GM18868 (cell line): ENCODE measurements around the gene MATN1.
A peak's percentile ranks its signal among the peaks of the same experiment; 100 is the strongest.
"Not testable (repeated sequence)": the region's sequence is repeated elsewhere in the genome, so short reads cannot be mapped to it uniquely, and the experiment has no call there.

Experiments used
- ATAC-seq: cut with Tn5 transposase; IDR thresholded peaks from one replicate; pipeline ENCODE4 v1.9.1; 2021; ENCODE audit warnings: mild to moderate bottlenecking, moderate library complexity; ENCODE audit not compliant: unreplicated experiment

The MATN1 gene

GRCh38 chr1:30723331-30723755 lies at the start of gene MATN1:
Gene MATN1, minus strand, starts transcription at chr1:30723585. Its CDS starts 34 bp downstream, at chr1:30723551.
- ATAC-seq: no peak

- no peak for ATAC-seq
Measured at GRCh38 chr1:30771005-30771404, 47.6 kb upstream of the MATN1 start.

DNA sequence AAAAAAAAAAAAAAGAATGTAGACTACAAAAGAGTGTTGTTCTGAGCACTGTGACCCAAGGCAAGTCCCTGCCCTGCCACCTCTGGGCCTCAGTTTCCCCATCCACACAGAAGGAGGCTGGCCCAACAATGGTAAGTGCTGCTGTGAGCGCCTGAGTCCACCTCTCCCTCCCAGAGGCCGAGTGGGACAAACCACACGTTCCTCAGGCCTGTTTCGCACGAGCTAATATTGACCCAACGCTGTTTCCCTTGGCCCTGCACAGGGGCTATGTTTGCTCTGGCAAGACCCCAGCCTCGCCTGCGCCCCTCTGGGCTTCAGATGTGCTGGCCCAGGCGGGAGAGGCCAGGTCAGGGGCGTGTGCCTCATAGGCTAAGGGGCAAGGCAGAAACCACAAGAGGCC lies 46.8 kb upstream of the MATN1 start:
- ATAC-seq: no peak

- no peak for ATAC-seq
Measured at GRCh38 chr1:30768830-30769718, 45.7 kb upstream of the MATN1 start.

DNA sequence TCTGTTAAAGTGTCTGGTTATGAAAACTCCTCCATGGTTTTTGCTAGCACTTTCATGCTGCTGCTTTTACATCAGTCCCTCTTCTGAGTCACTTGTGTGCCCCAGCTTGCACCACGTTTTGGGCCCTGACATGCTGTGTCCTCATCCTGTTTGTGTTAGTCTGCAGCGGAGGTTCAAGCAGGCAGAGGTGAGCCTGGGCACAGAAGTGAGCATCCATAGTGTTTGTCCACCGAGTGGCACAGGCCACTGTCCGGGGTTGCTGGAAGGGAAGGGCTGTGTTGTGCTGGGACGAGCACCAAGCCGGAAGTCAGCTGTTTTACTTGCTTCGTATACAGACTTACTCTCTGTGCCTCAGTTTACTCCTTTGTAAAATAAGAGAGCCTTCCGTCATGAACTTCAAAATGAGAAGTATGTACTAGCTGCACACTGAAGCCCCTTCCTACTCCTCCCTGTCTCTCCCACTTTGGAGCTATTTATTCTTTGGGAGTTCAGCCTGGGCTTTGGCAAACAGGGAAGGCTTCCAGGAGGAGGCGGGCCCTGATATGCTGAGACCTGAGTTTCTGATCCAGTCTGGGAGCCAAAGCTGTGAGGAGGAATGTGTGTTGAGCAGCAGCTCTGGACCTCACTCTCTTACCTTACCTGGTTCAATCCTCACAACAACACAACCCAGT lies 44.9 kb upstream of the MATN1 start:
- no peak for ATAC-seq

GRCh38 chr1:30766948-30767347 lies 43.6 kb upstream of the MATN1 start:
- ATAC-seq: not testable (repeated sequence)

DNA sequence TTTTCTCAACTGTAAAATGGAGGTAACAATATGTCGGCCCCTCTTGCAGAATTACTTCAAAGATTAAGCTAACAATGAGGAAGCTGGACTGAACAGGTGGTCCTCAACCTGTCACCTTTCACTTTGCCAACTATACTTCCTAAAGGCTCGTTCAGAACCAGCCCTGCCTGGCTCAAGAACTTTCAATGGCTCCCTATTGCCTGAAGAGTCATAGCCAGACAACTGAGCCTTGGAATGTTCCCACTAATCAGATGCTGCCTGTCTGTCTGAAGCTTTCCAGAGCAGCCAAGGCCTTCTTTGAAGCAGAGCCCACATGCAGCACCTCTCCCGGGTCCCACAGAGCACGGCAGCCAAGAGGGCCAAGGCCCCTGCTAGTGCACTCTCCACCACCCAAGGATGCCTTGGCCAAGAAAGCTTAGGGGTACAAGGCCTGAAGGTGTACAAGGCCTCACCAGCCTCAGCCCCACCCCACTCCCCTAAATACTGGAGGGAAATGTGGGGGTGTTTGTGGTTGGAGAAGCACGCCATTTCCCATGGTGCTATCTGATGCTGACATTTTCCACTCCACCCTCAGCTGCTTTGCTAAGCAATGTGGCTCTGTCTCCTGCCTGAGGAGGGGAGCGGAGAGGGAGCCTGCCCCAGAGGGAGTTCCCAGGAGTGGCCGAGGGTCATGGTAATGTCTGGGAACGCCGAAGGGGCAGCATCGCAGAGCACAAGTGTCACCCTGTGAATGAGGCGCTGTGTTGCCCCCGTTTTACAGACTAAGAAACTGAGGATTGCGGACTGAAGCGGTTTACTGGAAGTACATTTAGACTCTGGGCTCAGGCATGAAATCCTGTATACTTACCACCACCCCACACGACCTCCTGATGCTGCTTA lies 42.4 kb upstream of the MATN1 start:
- ATAC-seq: peak; percentile 2

- ATAC-seq: peak; percentile 67
Measured at GRCh38 chr1:30764939-30765555, 41.7 kb upstream of the MATN1 start.

- no peak for ATAC-seq
Measured at GRCh38 chr1:30764396-30764795, 41.0 kb upstream of the MATN1 start.

DNA sequence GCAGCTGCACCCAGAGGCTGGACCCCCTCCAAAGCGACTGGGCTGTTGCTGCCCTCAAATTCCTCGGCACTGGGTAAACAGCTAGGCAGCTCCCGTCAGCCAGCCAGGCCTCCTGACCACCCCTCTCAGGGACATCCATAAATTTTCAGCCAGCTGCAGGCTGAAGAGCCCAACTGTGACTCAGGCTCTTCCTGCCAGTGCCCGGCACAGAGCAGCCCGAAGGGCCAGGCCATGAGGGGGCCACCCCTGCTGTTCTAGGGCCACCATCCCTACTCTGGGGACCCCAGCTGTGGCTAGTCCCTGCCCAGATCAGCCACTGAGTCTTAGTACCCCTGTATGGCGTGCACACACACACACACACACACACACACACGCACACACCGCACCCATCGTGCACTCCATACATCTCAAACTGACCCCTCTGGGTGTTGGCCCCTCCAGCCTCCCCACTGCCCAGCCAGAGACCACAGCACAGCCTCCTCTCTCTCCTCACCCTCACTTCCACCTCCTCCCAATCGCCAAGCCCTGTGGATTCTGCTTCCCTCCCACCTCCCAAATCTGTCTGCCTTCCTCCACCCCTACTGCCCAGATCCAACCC lies 40.4 kb upstream of the MATN1 start:
- no peak for ATAC-seq

- ATAC-seq: no peak
Measured at GRCh38 chr1:30762930-30763650, 39.7 kb upstream of the MATN1 start.

DNA sequence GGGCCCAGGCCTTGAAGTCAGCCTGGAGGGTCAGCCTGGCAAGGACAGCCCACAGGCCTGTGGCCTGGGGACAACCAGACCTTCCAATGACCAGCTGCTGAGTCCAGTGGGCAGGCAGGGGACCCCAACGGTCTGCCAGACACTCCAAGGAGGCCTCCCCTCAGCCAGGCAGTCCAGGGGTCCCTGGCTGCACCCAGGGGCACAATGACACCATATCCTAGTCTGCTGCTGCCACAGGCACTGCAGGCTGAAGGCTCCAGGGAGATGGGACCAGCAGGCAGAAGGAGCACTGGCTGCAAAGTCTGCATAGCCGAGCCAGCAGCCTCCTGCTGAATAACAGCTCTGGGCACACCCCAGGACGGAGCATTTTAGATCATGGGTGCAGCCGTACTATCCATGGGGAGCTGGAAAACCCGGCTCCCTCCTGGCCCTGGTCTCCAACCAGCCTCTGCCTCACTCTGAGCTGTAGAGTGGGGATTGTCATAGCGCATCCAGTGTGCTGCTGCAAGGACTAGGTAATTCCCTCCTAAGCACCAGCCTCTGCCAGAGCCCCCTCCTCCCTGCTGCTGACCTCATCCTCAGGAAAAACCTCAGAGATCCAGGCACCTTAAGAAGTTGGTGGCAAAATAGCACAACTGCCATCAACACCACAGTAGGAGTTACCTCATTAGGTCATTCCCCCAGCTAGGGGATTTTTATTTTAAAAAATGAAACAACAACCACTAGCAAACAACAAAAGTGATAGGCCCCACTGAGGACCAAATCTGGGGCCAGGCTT lies 39.0 kb upstream of the MATN1 start:
- no peak for ATAC-seq

GRCh38 chr1:30761381-30762151 lies 38.2 kb upstream of the MATN1 start:
- no peak for ATAC-seq

DNA sequence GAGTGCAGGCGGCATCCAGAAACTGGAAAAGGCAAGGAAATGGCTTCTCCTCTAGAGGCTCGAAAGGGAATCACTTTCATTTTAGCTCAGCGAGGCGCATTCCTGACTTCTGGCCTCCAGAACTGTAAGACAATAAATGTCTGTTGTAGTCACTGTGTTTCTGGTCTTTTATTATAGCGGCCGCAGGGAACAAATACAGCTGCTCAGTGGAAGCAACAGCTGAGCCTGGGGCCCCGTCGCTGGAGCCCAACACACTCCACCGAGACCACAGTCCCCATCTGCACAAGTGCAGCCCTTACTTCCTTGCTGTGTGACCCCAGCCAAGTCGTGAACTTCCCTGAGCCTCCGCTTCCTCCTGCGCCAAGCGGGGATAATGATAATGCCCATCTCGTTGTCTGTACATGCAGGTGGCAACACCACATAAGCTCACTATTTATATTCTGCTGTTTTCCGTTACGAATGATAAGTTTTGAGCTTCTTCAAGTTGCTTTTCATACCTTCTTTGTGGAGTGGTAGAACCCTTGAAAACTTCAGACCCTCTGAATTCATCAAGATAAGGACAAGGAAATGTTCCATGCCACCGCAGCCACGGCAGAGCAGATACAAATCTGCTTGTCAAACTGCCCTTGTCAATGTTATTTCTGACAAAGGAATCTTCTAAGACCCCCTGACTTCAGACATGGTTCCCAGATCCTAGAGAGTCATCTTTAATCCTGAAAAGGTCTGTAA lies 37.4 kb upstream of the MATN1 start:
- ATAC-seq: no peak

DNA sequence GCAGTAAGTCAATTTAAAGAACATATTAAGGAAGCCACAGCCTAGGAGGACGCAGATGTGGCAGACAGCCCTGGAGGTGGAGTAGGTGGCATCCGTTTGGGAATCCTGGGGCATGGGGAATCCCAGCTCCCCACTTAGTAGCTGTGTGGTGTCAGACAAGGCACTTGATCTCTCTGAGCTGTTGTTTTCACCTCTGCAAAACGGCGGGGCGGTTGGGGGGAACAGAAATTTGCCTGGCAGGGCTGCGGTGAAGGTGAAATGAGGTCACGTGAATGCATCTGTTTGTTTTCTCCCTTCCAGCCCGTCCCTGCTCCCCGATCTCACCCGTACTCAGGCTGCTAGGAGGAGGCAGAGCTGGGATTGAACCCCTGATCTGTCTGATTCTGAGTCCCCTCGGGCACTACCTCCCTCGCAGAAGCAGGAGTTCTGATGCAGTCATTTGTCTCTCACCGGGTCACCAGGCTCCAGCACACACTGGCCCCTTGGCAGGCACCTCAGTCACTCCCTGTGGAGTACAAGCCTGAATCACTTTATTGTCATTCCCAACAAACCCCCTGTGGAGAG lies 36.4 kb upstream of the MATN1 start:
- no peak for ATAC-seq

GRCh38 chr1:30758785-30759380 lies 35.5 kb upstream of the MATN1 start:
- no peak for ATAC-seq
